AG10803 (cell line): Measurements from ENCODE around the gene PIK3CD.

ENCODE experiments used
- DNase-seq: peaks from one replicate; pipeline ENCODE4 v3.0.0; 2010; ENCODE audit warnings: low read depth
- H3K4me3 ChIP-seq: 2 replicates; pipeline ENCODE4 v1.5.1; 2011; ENCODE audit warnings: mild to moderate bottlenecking, low read length, control low read depth
- TF ChIP-seq, protein P1 (sequence below): conservative IDR thresholded peaks from 2 replicates; pipeline ENCODE4 v1.5.1; 2011; ENCODE audit warnings: mild to moderate bottlenecking, low read length, control low read depth, inconsistent platforms

The PIK3CD gene

DNA sequence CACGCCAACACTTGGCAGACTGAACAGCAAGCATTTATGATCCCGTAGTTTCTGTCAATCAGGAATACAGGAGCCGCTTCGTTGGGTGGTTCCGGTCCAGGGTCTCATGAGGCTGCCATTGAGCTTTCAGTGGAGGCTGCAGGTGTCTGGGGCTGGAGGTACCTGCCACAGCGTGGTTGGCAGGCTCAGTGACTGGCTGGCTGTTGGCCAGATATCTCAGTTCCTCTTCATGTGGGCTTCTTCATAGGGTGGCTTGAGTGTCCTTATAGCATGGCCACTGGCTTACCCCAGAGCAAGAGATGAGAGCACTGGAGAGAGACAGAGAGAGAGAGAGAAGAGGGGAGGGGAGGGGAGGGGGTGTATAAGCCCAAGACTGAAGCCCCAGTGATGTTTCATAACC lies 29.3 kb downstream of the PIK3CD start:
- H3K4me3 ChIP-seq = no peak overlapping the region
- DNase-seq = no peak
- TF ChIP-seq, protein P1, sequence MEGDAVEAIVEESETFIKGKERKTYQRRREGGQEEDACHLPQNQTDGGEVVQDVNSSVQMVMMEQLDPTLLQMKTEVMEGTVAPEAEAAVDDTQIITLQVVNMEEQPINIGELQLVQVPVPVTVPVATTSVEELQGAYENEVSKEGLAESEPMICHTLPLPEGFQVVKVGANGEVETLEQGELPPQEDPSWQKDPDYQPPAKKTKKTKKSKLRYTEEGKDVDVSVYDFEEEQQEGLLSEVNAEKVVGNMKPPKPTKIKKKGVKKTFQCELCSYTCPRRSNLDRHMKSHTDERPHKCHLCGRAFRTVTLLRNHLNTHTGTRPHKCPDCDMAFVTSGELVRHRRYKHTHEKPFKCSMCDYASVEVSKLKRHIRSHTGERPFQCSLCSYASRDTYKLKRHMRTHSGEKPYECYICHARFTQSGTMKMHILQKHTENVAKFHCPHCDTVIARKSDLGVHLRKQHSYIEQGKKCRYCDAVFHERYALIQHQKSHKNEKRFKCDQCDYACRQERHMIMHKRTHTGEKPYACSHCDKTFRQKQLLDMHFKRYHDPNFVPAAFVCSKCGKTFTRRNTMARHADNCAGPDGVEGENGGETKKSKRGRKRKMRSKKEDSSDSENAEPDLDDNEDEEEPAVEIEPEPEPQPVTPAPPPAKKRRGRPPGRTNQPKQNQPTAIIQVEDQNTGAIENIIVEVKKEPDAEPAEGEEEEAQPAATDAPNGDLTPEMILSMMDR = no peak

DNA sequence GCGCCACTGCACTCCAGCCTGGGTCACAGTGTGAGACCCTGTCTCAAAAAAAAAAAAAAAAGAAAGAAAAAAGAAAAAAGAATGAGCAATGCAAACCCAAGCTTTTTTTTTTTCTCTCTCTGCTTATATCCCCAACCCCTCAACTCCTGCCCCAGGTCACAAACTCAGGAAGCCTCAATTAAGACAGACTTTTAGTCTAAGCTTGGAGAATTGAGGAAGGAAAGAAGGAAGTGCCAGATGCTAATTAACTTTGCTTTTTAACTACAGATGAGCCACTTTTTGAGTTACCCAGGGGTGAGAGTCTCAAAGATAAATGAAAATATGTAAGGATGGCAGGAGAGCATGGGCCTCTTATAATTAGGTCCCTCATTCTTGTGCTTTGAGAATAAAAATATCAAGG lies 33.3 kb downstream of the PIK3CD start:
- DNase-seq = no peak
- H3K4me3 ChIP-seq = no peak overlapping the region
- TF ChIP-seq, protein P1 = no peak

DNA sequence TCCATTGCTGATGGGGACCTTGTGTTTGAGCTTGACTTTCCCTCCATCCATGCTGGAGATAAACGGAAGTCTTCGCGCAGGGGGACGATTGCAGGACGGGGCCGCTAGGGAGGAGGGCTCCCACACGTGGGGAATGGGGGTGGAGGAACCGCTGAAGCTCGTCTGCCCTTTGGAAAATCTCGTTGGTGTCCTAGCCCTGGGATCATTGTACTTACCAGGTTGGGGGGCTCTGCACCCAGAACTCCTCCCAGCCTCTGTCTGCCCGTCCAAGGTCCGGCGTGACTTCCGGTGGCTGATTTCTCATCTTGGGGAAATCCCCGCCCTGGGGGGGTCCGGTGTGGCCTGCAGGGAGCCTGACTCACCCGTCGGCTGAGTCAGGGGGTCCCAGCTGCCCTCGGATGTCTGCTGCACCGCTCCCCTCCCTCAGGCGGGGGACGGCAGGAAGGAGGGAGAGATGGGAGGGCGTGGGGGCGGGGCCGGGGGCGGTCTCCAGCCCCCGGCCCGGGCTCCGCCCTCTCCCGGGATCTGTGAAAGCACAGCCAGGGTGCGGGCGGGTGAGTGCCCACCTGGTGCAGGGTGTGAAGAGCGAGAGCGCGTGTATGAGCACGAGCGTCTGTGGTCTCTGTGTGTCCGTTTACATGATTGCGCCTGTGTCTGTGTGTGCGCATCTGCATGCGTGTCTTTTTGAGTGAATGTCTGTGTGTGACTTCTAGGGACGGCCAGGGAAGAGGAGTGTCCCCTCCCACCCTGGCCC lies 35.8 kb downstream of the PIK3CD start:
- H3K4me3 ChIP-seq = peak overlapping the region; percentile 61
- DNase-seq = peak; percentile 40
- TF ChIP-seq, protein P1 = no peak; the same call in 1 of the 2 replicates

DNA sequence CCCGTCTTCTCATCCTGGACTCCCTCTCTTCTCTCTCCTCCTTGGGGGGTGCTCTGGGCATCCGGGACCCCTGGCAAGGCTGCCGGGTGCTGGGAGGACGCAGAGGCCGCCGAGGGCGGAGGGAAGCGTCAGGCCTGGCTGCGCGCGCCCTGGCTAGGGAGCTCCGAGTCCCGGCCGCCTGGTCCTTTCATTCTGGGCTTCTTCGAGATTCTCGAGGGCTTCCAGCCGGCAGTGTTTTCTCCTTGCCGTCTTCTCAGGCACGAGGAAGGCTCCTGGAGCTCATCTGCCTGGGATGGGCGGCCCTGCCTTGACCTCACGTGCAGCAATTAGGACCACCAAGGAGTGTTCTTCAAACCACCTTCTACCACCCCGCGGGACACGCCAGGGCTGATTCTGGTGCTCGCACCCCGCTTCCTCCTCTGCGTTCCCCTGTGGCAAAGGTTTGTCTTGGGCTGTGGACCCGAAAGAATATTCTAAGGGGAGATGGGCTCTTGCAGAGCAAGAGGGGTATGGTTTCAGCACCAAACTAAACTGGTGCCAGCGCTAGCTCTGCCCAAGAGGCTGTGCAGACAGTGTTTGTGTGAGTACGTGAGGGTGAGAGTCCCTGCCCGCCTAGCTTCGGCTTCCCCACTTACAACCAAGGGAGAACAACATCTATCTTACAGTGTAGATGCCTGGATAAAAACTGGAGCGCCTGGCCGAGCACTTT lies 36.5 kb downstream of the PIK3CD start:
- DNase-seq = no peak
- TF ChIP-seq, protein P1 = no peak
- H3K4me3 ChIP-seq = peak overlapping the region; percentile 61

DNA sequence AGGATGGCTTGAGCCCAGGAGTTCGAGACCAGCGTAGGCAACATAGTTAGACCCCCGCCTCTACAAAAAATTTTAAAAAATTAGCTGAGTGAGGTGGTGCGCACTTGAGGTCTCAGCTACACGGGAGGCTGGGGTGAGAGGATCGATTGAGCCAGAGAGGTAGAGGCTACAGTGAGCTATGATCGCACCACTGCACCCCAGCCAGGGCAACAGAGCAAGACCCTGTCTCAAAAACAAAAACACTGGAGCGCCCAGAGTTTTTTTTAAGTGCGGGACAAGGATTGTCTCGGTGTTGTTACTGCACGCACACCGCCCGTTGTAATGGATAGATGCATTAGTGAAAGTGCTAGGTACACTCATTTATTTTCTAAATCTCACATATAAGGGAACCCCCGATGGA lies 37.1 kb downstream of the PIK3CD start:
- TF ChIP-seq, protein P1 = no peak
- H3K4me3 ChIP-seq = peak overlapping the region; percentile 55
- no peak for DNase-seq

DNA sequence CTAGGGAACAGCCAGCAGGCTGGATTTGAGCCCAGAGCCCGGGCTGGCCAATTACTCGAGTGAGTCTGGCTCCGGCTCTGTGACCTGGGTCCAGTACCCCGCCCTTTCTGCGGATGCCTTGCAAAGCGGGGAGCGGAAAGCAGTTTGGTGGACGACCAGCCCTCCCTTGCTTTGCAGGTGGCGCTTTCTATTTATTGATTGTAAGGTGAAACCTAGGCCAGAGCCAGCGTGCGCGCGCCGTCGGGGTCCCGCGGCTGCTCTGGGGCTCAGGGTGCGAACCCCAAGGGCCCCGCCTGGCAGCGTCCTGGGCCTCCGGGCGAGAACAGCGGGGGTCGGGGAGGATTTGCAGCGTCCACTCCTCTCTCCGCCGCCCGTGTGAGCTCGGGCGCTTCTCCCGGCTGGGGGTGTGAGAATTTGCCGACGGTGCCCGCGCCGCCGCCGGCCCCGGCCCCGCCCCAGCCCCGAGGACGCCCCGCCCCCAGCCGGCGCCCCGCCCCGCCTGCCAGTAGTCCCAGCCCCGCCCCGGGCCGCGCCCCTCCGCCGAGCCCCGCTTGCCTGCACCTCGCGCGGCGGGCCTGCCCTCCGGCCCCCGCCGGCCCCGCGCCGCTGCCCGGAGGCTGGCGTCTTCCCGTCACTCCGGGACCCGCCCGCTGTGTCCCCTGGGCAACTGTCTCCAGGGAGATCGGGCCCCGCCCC lies 37.6 kb downstream of the PIK3CD start:
- DNase-seq = peak; percentile 69
- TF ChIP-seq, protein P1 = no peak
- H3K4me3 ChIP-seq = peak overlapping the region; percentile 75
